GM12865 (cell line): Measurements from ENCODE around the gene MICAL3.
"Not testable (repeated sequence)": the region's sequence is repeated elsewhere in the genome, so short reads cannot be mapped to it uniquely, and the experiment has no call there.

Source experiments
- DNase-seq: peaks from one replicate; pipeline ENCODE4 v3.0.0; 2010; ENCODE audit warnings: low read depth
- H3K4me3 ChIP-seq: 2 replicates; pipeline ENCODE4 v1.5.1; 2011; ENCODE audit warnings: mild to moderate bottlenecking, low read depth, low read length, control low read depth
- TF ChIP-seq, protein P1 (sequence below): IDR thresholded peaks from 2 replicates; pipeline ENCODE4 v1.5.1; 2011; ENCODE audit warnings: low read length, control low read depth, low read depth, inconsistent platforms; ENCODE audit not compliant: insufficient read depth; ENCODE audit errors: missing control alignments

The MICAL3 gene

DNA sequence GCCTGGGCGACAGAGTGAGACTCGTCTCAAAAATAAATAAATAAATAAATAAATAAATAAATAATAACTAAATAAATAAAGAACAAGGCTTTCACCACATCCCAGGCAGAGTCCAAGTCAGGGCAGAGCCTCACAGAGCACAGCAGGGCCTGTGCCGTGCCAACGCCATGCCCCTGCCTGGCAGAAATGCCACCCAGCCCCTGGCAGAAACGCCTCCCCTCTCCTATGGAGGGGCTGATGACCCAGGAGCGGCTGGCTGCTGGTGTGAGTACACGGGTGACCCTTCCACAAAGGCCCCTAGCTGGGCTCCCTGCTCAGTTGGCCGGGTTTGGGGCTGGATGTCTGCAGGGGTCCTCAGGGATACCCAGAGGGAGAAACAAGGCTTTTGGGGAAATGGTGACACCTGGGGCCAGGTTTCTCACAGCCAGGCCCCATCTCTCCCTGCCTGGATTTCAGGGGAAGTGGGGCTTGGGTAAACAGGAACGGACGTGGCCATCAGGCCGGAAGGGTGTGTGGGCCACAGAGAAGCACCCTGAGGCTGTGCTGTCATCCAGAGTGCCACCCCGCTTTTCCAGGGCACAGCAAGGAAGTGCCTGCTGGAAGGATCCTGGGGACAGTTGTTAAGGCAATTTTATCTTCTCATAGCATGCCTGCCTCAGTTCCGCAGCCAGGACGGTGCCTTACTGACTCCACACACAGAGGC is 255.2 kb downstream of the MICAL3 start:
- DNase-seq = no peak
- H3K4me3 ChIP-seq = no peak overlapping the region
- TF ChIP-seq, protein P1, sequence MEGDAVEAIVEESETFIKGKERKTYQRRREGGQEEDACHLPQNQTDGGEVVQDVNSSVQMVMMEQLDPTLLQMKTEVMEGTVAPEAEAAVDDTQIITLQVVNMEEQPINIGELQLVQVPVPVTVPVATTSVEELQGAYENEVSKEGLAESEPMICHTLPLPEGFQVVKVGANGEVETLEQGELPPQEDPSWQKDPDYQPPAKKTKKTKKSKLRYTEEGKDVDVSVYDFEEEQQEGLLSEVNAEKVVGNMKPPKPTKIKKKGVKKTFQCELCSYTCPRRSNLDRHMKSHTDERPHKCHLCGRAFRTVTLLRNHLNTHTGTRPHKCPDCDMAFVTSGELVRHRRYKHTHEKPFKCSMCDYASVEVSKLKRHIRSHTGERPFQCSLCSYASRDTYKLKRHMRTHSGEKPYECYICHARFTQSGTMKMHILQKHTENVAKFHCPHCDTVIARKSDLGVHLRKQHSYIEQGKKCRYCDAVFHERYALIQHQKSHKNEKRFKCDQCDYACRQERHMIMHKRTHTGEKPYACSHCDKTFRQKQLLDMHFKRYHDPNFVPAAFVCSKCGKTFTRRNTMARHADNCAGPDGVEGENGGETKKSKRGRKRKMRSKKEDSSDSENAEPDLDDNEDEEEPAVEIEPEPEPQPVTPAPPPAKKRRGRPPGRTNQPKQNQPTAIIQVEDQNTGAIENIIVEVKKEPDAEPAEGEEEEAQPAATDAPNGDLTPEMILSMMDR = no peak

- TF ChIP-seq, protein P1 = no peak
- no peak overlapping the region for H3K4me3 ChIP-seq
- DNase-seq = peak; percentile 88
These were observed 256.9 kb downstream of the MICAL3 start for GRCh38 chr22:17767233-17768065.

DNA sequence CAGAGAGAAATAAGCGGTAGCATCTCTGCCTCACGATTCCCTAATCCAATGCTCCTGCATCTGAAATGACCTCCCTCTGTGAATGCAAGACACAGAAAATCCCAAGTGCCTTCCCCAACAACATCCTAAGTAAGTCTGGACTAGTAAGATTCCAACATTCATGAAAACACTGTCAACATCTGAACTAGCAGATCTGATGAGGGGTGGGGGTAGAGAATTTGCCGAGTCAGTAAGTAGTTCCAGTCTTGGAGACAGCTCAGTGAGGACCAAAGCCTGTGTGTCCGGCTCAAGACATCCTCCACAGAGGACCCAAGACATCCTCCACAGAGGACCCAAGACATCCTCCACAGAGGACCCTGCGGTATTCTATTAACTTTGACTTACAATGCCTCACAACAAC is 259.5 kb downstream of the MICAL3 start:
- H3K4me3 ChIP-seq, DNase-seq: not testable (repeated sequence)

DNA sequence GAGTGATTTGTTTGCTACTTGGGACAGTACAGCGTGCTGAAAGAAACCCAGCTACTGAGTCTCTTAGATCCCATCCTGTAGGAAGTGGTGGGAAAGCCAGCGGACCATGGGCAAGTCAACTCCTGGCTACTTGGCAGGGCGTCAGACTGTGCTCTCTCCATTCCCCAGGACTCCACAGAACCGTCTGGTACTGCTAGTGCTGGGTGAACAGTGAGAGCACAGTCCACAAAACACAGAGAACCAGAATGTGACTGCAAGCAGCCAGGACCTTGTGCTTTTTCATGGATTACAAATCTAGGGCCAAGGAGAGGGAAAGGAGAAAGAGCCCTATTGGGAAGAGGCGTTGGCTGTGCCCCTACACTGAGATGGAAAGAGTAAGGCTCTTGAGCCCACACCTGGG is 260.3 kb downstream of the MICAL3 start:
- H3K4me3 ChIP-seq = no peak overlapping the region
- DNase-seq = no peak
- TF ChIP-seq, protein P1 = no peak

DNA sequence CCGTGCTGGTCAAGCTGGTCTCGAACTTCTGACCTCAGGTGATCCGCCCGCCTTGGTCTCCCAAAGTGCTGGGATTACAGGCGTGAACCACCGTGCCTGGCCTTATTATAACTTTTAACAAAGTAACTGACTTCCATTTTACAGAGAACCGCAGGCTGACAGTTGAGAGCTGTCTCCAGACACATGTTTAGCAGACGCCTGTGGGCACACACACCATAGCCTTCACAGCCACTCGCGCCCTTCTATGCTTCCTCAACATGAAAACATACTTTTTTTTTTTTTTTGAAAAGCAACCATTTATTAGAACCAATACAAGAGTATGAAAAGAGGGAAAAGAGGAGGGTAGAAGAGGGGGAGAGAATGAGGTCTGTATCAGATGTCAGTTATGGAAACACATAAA is 260.9 kb downstream of the MICAL3 start:
- DNase-seq, H3K4me3 ChIP-seq: not testable (repeated sequence)

DNA sequence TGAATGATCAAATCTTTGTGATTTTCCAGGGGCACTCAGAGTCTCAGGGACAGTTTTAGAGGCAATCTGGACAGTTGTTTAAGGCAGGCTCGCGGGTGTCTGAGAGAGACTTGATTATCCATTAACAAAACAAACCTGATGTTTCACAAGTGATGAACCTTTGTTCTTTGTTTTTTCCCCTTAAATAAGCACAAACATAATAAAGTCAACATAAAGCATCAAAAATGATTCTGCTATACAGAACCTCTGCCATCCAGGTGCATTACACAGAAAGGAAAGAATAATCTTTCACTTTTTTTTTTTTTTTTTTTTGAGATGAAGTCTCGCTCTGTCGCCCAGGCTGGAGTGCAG is 263.2 kb downstream of the MICAL3 start:
- H3K4me3 ChIP-seq = no peak overlapping the region
- DNase-seq = no peak
- TF ChIP-seq, protein P1 = no peak

DNA sequence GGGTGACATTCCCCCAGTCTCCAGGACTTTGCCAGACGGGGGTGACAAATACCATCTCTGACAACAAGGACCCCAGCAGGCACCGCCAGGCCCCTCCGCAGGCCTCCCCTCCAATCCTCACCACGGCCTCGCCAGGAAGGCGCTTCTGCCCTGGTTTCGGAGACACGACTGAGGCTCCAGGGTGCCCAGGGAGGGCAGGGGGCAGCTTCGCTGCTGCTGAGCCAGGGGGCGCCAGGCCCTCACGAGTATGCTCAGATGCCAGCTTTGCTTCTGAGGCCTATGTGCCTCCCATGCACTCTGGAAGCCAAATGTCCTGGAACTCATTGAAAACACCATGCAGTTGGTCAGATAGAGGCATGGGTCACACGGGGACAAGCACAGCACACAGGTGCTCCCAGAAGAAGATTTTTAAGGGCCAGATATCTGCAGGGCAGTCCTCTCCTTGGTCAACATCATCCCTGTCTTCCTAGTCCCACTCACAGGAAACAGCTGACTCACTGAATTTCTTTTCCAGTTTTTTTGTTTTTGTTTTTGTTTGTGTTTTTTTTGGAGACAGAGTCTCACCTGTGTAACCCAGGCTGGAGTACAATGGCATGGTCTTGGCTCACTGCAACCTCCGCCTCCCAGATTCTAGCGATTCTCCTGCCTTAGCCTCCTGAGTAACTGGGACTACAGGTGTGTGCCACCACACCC is 270.0 kb downstream of the MICAL3 start:
- DNase-seq = peak; percentile 38
- TF ChIP-seq, protein P1 = peak; percentile 29

More for the DNA sequence above, 270.0 kb downstream of the MICAL3 start:
- H3K4me3 ChIP-seq = no peak overlapping the region
